NCI-H1048 (cell line): ENCODE results near the gene HLA-DRB1.
"Not testable (repeated sequence)": the region's sequence is repeated elsewhere in the genome, so short reads cannot be mapped to it uniquely, and the experiment has no call there.

Experiments
- DNase-seq: peaks from one replicate; lab custom pipeline; 2025; lab: John Stamatoyannopoulos, UW

HLA-DRB1 gene

GRCh38 chr6:32558426-32559057, 31.1 kb downstream of the HLA-DRB1 start:
- DNase-seq, result no peak

GRCh38 chr6:32554116-32554965, 35.3 kb downstream of the HLA-DRB1 start:
- no peak for DNase-seq

- no peak for DNase-seq
These were observed 36.5 kb downstream of the HLA-DRB1 start for GRCh38 chr6:32553037-32553742.

GRCh38 chr6:32551410-32551809, 38.2 kb downstream of the HLA-DRB1 start:
- no peak for DNase-seq

- DNase-seq, result no peak
These were observed 49.8 kb downstream of the HLA-DRB1 start for GRCh38 chr6:32539839-32540238.

GRCh38 chr6:32530431-32530793, 59.2 kb downstream of the HLA-DRB1 start:
- DNase-seq, result not testable (repeated sequence)

GRCh38 chr6:32529697-32530430, 59.8 kb downstream of the HLA-DRB1 start, which contains the start of gene HLA-DRB5:
Gene HLA-DRB5 (minus strand): TSS chr6:32530287. CDS start chr6:32530224, 63 bp downstream.
- no peak for DNase-seq
